NCI-H1105 (cell line): ENCODE data around the gene ACBD4.

Experiments
- DNase-seq: peaks from one replicate; lab custom pipeline; 2025; lab: John Stamatoyannopoulos, UW

Gene ACBD4

DNA sequence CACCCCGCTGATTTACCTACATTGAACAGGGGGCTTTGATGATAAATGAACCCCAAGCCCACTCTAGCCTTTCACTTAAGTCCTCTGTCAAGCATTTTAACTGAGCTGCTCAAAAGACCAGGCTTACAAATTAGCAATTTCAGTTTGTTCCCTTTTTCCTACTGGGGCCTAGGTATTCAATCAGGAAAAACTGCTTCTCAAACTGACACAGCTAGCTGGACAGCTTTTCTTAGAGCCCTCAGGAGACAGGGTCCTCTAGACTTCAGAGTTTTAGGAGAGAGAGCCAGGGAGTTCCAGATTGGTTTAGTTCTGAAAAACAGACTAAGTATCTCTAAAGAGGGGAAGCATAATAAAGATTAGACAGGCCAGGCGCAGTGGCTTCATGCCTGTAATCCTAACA, 20.0 kb downstream of the ACBD4 start:
- no peak for DNase-seq

- no peak for DNase-seq
These were observed 20.8 kb downstream of the ACBD4 start for GRCh38 chr17:45156242-45156641.

GRCh38 chr17:45160447-45161287, 25.2 kb downstream of the ACBD4 start:
- peak; percentile 61 for DNase-seq

DNA sequence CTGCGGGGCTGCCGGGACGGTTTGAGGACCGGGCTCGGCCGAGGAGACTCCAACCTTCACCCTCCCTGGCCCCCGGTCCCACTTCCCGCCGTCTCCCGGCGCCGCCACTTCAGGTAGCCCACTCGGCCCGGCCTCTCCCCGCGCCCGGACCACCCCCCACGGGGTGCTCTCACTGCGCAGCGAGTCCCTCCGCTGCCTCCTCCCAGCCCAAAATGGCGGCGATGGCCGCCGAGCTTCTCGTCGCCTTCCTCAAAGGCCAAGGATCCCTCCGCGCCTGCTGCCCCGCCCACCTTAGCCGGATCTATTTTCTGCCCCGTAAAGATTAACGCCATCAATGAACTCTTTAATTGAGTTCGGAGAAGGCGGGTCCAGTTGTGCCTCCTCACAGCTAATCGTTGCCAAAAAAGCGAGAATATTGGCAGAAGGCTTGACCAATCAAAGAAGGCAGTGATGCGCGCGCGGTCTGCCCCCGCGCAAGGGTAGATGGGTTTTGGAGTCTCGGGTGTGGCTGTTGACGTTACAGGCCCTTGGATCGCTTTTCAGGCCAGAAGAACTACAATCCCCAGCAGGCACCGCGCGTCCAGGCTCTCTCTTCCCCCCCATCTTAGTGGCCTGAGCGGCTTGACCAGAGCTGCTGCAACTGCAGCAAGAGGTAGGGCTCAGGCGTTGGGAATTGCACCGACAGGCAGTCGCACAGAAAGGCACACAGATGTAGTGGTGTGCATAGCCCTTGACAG, 26.0 kb downstream of the ACBD4 start, which contains the start of gene HEXIM2:
TSS of gene HEXIM2 (plus strand) at position 588 of the 737 bp plus-strand sequence. CDS start 919 bp downstream, outside the sequence.
- peak; percentile 99 for DNase-seq

DNA sequence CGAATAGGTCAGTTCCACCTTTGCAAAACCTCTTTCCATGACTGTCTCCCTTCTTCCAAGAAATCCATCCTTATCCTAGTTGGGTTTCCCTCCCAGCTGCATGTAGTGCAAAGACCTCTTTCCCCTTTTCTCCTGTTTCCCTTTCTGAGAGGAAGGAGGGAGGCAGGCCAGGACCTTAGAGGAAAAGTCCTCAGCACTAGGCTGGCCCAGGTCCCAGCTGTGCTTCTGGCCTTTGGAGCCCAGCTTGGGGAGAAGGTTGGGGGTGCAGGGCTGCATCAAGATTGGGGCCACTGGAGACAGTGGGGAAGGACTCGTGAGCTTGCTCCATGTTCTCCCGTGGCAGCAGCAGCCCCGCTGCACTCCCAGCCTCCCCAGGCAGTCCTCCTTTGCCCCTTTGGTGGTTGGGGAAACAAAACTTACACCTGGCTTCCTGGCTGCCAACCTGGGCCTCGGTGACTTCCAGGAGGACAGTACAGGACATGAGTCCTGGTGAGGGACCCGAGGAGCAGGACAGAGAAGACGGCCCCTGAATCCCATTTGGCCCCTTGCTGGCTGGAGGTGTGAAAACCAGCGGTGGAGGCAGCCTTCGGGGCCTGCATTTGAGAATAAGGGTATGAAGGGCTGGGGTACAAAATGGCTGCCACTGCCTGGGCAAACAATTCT, 26.7 kb downstream of the ACBD4 start:
- DNase-seq: no peak

DNA sequence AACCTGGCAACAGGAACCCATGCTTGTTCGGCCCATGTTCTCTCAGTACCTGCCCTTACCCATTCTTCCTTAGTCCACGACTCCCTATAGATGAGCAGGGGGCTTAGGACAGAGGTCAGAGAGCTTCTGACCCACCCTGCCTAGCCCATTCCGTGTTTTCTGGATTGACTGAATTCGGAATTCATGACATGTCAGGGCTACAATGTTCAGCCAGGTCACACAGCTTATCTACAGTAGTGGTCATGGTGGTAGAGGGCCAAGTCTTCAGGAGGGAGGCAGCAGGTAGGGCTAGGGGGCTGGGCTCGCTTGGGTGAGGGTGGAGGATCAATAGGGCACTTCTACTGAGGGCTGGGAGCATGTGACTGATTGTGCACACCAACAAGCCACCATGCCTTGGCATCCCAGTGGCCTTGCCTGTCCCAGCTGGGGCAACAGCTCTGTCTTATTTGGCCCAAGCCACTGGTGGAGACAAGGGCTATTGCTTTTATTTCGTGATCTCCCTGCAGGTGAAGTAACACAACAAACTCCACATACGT, 29.3 kb downstream of the ACBD4 start:
- DNase-seq: no peak

GRCh38 chr17:45168991-45169752, 33.7 kb downstream of the ACBD4 start:
- DNase-seq: no peak

DNA sequence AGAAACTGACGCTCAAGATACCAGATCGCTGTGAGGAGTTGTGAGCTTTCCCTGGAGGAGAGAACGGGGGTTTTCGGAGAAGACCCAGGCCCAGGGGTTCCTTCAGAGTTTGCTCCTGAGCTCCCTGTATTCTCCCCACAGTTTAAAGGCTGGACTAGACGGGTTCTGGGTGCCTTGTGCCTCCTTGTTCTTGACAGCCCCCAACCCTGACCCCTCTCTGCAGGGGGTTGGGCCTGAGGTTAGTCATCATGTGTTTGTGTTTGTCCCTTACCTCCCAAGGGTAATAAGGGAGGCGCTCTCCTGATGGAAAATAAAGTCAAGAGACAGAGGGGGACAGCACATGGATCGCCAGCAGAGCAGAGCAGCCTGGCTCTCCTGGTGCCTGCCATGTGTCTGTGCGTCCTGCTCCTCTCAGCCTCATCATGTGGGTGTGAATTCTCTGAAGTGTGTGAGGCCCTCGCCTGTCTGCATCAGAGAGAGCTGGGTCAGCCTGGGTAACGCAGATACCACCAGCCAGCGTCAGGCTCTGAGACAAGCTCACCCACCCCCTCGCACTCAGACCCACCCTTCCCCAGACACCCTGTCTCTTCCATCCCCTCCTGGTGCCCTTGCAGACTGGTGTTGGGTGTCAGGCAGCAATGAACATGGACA, 34.9 kb downstream of the ACBD4 start:
- DNase-seq: no peak

GRCh38 chr17:45170931-45171337, 35.4 kb downstream of the ACBD4 start:
- no peak for DNase-seq

DNA sequence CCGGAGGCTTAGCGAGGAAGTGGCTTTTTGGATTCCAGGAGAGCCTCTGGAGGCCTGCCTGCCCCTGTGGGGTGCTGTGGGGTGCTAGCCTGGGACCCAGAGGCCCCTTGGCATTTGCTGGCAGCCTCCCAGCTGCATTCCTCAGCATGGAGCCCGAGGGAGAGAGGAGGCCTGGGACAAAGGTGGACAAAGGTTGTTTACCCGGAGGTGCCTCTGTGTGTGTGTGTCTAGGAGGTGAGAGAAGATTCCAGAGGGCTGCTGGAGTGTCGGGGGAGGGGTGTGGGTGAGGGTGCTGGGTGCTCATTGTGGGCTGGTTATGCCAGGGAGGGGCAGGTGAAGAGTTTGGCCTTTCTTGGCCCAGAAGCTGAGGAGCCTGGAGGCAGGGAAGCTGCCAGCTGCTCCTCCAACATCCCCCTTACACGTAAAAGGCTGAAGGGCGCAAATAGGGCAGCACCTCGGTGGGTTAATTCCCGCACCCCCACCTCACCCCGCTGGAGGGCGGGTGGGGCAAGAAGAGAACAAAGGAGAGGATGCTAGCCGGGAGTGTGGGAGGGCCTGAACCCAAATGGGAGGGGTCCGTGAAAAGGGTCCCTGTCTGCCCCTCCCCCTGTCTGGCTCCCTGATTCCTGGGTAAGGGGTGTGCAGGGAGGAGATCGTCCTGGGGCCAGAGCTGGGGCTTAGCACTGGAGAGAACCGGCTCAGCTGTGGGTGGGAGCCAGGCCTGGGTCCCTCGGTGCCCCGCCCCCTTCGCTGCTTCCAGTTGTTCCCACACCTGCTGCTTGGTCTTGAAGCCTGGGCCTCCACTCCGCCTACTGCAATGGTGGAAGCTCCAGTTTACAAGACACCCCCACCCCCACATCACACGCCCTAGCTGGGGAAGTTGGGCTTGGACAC, 36.1 kb downstream of the ACBD4 start:
- no peak for DNase-seq

GRCh38 chr17:45172232-45172540, 36.7 kb downstream of the ACBD4 start:
- no peak for DNase-seq

DNA sequence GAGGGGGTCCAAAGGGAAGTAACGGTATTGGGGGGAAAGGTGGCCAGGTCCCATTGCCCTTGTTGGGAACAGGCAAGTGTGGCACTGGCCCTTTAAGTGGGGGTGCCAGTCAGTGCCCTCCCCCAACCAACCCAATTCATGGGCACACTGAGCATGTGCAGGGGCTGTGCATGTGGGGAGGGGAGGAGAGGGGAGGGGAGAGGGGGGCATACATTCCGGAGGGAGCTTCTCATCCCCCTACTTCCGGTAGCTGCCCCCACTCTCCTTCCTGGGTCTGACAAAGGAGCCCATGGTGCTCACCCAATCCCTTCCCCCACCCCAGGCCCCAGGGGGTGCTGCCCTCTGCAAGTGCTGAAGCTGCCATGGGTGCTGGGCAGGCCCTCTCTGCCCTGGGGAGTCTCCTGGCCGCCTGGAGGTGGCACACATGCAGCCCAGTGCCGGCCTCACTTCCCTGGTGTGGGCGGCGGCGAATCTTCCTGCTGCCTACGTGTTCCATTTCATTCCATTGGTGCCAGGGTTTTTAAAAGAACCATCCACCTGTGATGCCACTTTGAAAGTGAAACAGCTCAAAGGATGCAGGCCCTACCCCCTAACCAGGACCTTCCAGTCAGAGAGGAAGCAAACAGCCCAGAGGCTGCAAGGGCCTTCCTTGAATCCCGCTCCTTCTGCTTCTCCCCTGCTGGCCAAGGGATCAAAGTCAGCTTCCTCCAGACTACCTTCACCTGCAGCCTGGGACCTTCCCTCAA, 37.2 kb downstream of the ACBD4 start:
- no peak for DNase-seq

DNA sequence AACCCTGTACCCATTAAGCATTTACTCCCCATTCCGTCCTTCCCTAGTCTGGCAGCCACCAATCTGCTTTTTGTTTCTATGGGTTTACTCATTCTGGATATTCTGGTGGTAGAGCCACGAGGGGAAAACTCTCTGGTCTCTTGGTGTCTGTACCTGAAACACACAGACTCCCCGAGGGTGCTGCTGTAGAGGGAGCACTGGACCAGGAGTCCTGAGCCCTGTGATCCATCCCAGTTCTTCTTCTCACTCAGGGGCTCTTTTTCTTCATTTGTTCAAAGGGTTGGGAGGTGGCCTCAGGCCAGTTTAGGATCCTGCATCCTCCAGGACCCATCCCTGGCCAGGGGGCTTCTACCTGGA, 40.2 kb downstream of the ACBD4 start:
- no peak for DNase-seq

GRCh38 chr17:45177563-45177962, 42.1 kb downstream of the ACBD4 start:
- DNase-seq: no peak

DNA sequence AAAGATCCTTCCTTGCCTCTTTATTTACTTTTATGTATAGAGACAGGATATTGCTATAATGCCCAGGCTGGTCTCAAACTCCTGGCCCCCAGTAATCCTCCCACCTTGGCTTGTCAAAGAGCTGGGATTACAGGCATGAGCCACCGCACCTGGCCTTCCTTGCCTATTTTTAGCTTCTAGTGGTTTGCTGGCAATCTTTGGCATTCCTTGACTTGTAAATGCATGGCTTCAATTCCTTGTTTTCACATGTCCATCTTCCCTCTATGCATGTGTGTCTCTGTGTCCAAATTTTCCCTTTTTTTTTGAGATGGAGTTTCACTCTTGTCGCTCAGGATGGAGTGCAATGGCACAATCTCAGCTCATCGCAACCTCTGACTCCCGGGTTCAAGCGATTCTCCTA, 48.7 kb downstream of the ACBD4 start:
- DNase-seq: no peak

- DNase-seq: no peak
These were observed 51.4 kb downstream of the ACBD4 start for GRCh38 chr17:45186801-45187354.

- DNase-seq: no peak
These were observed 53.5 kb downstream of the ACBD4 start for GRCh38 chr17:45189009-45189408.

- DNase-seq: no peak
These were observed 55.2 kb downstream of the ACBD4 start for GRCh38 chr17:45190503-45191255.
